LoVo (cell line): ENCODE results near the gene KY.

ENCODE experiments used
- DNase-seq: peaks from one replicate; pipeline ENCODE4 v3.0.0-alpha.2; 2016; ENCODE audit warnings: low spot score

The KY gene

GRCh38 chr3:134672571-134672970 is 21.7 kb upstream of the KY start:
- no peak for DNase-seq

GRCh38 chr3:134667956-134668355 is 17.1 kb upstream of the KY start:
- DNase-seq, result no peak

- DNase-seq, result no peak
Measured at GRCh38 chr3:134667406-134667805, 16.6 kb upstream of the KY start.

- no peak for DNase-seq
Measured at GRCh38 chr3:134666885-134667284, 16.1 kb upstream of the KY start.

GRCh38 chr3:134666466-134666865 is 15.6 kb upstream of the KY start:
- peak; percentile 5 for DNase-seq

- no peak for DNase-seq
Measured at GRCh38 chr3:134666052-134666451, 15.2 kb upstream of the KY start.

GRCh38 chr3:134665243-134665642 is 14.4 kb upstream of the KY start:
- no peak for DNase-seq

- DNase-seq, result no peak
Measured at GRCh38 chr3:134663721-134664456, 13.1 kb upstream of the KY start.

GRCh38 chr3:134660046-134660441 is 9.2 kb upstream of the KY start:
- DNase-seq, result no peak

- no peak for DNase-seq
Measured at GRCh38 chr3:134659391-134660045, 8.7 kb upstream of the KY start.

GRCh38 chr3:134658555-134658954 is 7.7 kb upstream of the KY start:
- DNase-seq, result no peak

GRCh38 chr3:134656211-134656800 is 5.5 kb upstream of the KY start:
- no peak for DNase-seq

- DNase-seq, result no peak
Measured at GRCh38 chr3:134655706-134656105, 4.9 kb upstream of the KY start.

GRCh38 chr3:134654031-134654430 is 3.2 kb upstream of the KY start:
- DNase-seq, result no peak

GRCh38 chr3:134652886-134653630 is 2.2 kb upstream of the KY start:
- no peak for DNase-seq

GRCh38 chr3:134652409-134652831 is 1.6 kb upstream of the KY start:
- DNase-seq, result no peak

- no peak for DNase-seq
Measured at GRCh38 chr3:134651347-134652041, 672 bp upstream of the KY start.

GRCh38 chr3:134649106-134649705 is 1.6 kb downstream of the KY start:
- DNase-seq, result no peak

GRCh38 chr3:134647902-134648760 is 2.7 kb downstream of the KY start:
- DNase-seq, result no peak

GRCh38 chr3:134646086-134646485 is 4.7 kb downstream of the KY start:
- DNase-seq, result no peak

GRCh38 chr3:134645515-134645914 is 5.3 kb downstream of the KY start:
- no peak for DNase-seq
